HCT116 (cell line): ENCODE results near the gene RPS6KA2.

ENCODE experiments used
- EGR1 ChIP-seq: IDR thresholded peaks from 2 replicates; pipeline ENCODE4 v1.6.1; 2012; ENCODE audit warnings: low read depth
- EZH2phosphoT487 ChIP-seq: fragments of 200-600 bp; IDR thresholded peaks from 2 replicates; pipeline ENCODE4 v1.6.1; 2018; ENCODE audit warnings: antibody characterized with exemption, borderline replicate concordance
- POLR2A ChIP-seq: IDR thresholded peaks from 2 replicates; pipeline ENCODE4 v1.7.0; 2011; ENCODE audit warnings: borderline replicate concordance; ENCODE audit not compliant: insufficient read depth, insufficient read length; ENCODE audit errors: extremely low read depth
- POLR2AphosphoS5 ChIP-seq: IDR thresholded peaks from 2 replicates; pipeline ENCODE4 v1.6.1; 2011; ENCODE audit warnings: mild to moderate bottlenecking, low read depth, low read length, moderate library complexity
- RAD21 ChIP-seq: IDR thresholded peaks from 2 replicates; pipeline ENCODE4 v1.6.1; 2012; ENCODE audit warnings: low read depth, mild to moderate bottlenecking
- SP1 ChIP-seq: IDR thresholded peaks from 2 replicates; pipeline ENCODE4 v1.6.1; 2012; ENCODE audit warnings: low read depth
- YY1 ChIP-seq: IDR thresholded peaks from 2 replicates; pipeline ENCODE4 v1.6.1; 2011; ENCODE audit warnings: low read length, low read depth, moderate library complexity, mild to moderate bottlenecking; ENCODE audit not compliant: insufficient replicate concordance; ENCODE audit errors: extremely low read depth
- ZNF274 ChIP-seq: fragments of 200-500 bp; sonication (Bioruptor generic); IDR thresholded peaks from 2 replicates; pipeline ENCODE4 v1.6.1; 2014; ENCODE audit warnings: mild to moderate bottlenecking, low read depth, low read length, inconsistent platforms
- TF ChIP-seq, protein P1 (sequence below), 3 experiments: fragments of 200-600 bp in 1 of 3; sonication (generic) in 1 of 3; IDR thresholded peaks in 2 of 3; conservative IDR thresholded peaks in 1 of 3; 2 replicates each; pipeline ENCODE4 v1.5.1; 2012 to 2017; ENCODE audit warnings: low read depth in 2 of 3, low read length in 2 of 3, antibody characterized with exemption in 1 of 3, borderline replicate concordance in 1 of 3, control low read depth in 1 of 3, mild to moderate bottlenecking in 1 of 3, mixed read lengths in 1 of 3, mixed run types in 1 of 3, moderate library complexity in 1 of 3; ENCODE audit not compliant: insufficient read depth in 1 of 3

DNA sequence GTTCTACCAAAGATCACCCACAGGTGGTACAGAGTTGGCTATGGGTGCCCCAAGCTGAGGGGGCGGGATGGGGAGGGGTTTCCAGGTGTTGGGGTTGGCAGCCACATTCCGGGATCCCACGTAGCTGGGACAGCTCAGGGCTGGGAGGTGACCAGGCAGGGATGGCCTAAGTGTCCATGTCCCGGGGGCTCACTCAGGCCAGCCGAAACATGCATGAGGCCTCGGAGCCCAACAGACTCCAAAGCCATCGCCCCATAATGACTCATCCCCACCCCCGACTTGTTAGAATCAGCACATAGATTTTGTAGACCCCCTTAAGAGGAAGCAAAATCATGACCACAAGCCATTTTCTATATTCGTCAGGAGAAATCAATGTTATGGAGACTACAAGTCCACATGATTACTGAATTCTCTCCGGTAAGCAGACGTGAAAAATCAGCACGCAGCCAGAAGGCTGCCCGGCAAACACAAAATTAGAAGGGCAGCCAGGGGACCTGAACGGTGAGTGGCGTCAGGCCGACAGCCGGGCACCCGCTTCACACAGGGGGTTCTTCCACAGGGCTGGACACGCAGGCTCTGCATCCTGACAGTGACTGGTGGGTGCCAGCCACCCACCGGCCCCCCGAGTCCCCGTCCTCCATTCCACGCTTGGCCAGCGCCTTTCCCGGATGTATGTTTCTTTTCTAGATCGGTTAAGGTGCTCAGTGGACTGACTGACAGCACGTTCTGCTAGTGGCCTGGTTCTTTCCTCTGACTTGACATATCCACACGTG is 121.7 kb downstream of the RPS6KA2 start:
- TF ChIP-seq, protein P1, sequence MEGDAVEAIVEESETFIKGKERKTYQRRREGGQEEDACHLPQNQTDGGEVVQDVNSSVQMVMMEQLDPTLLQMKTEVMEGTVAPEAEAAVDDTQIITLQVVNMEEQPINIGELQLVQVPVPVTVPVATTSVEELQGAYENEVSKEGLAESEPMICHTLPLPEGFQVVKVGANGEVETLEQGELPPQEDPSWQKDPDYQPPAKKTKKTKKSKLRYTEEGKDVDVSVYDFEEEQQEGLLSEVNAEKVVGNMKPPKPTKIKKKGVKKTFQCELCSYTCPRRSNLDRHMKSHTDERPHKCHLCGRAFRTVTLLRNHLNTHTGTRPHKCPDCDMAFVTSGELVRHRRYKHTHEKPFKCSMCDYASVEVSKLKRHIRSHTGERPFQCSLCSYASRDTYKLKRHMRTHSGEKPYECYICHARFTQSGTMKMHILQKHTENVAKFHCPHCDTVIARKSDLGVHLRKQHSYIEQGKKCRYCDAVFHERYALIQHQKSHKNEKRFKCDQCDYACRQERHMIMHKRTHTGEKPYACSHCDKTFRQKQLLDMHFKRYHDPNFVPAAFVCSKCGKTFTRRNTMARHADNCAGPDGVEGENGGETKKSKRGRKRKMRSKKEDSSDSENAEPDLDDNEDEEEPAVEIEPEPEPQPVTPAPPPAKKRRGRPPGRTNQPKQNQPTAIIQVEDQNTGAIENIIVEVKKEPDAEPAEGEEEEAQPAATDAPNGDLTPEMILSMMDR (IDR thresholded peaks at IDR 0.05 in 2 of 3, conservative IDR thresholded peaks at IDR 0.05 in 1 of 3; ENCODE audit: borderline replicate concordance in 1 of 3, insufficient read depth in 1 of 3, low read depth in 2 of 3, low read length in 2 of 3): no peak
- no peak for TF ChIP-seq POLR2A
- TF ChIP-seq POLR2AphosphoS5: no peak
- TF ChIP-seq SP1: no peak
- no peak for TF ChIP-seq EGR1
- no peak for TF ChIP-seq YY1
- TF ChIP-seq ZNF274: no peak
- no peak for TF ChIP-seq RAD21
- TF ChIP-seq EZH2phosphoT487: no peak
